DND-41 (cell line): ENCODE measurements around the gene ZNF285.

Experiments used
- ATAC-seq: fragments of 200-7000 bp; cut with Tn5 transposase; 3 replicates; pipeline ENCODE4 v1.9.1; 2021; ENCODE audit warnings: low read depth; ENCODE audit not compliant: insufficient read depth
- DNase-seq: peaks from one replicate; pipeline ENCODE4 v3.0.0-alpha.2; 2020
- H2AFZ ChIP-seq: 2 replicates; pipeline ENCODE4 v1.6.0; 2012; ENCODE audit warnings: low read depth, low read length
- H3K27ac ChIP-seq: 2 replicates; pipeline ENCODE4 v1.5.1; 2012; ENCODE audit warnings: low read length, inconsistent platforms
- H3K27me3 ChIP-seq: fragments of 200-600 bp; sonication (generic); 2 replicates; pipeline ENCODE4 v1.6.0; 2012; ENCODE audit warnings: low read length, mild to moderate bottlenecking, inconsistent platforms; ENCODE audit not compliant: insufficient read depth, poor library complexity
- H3K36me3 ChIP-seq: 2 replicates; pipeline ENCODE4 v1.5.1; 2012; ENCODE audit warnings: low read length, inconsistent platforms; ENCODE audit not compliant: insufficient read depth
- H3K4me1 ChIP-seq: 2 replicates; pipeline ENCODE4 v1.5.1; 2012; ENCODE audit warnings: mild to moderate bottlenecking, low read length; ENCODE audit not compliant: insufficient read depth
- H3K4me2 ChIP-seq: 2 replicates; pipeline ENCODE4 v1.6.0; 2012; ENCODE audit warnings: mild to moderate bottlenecking, moderate library complexity, low read length, inconsistent platforms; ENCODE audit not compliant: insufficient read depth
- H3K4me3 ChIP-seq, 2 experiments: fragments of 200-600 bp in 1 of 2; shearing (Covaris generic) in 1 of 2; 2 replicates each; pipeline ENCODE4 v1.5.1; 2012 to 2016; ENCODE audit warnings: inconsistent platforms in 2 of 2, low read length in 2 of 2, mild to moderate bottlenecking in 2 of 2, low read depth in 1 of 2, moderate library complexity in 1 of 2
- H3K79me2 ChIP-seq: 2 replicates; pipeline ENCODE4 v1.6.0; 2012; ENCODE audit warnings: low read length, inconsistent platforms; ENCODE audit not compliant: insufficient read depth
- H3K9ac ChIP-seq: 2 replicates; pipeline ENCODE4 v1.6.0; 2012; ENCODE audit warnings: low read depth, mild to moderate bottlenecking, inconsistent platforms, low read length, moderate library complexity
- H3K9me3 ChIP-seq: 2 replicates; pipeline ENCODE4 v1.5.1; 2012; ENCODE audit warnings: low read length, moderate library complexity, mild to moderate bottlenecking, inconsistent platforms; ENCODE audit not compliant: insufficient read depth, severe bottlenecking
- H4K20me1 ChIP-seq: 2 replicates; pipeline ENCODE4 v1.6.0; 2012; ENCODE audit warnings: low read length; ENCODE audit not compliant: insufficient read depth
- EZH2 ChIP-seq: IDR thresholded peaks from 3 replicates; pipeline ENCODE4 v1.6.1; 2012; ENCODE audit warnings: borderline replicate concordance, low read depth, mild to moderate bottlenecking, moderate library complexity, low read length, inconsistent platforms; ENCODE audit not compliant: severe bottlenecking
- TF ChIP-seq, protein P1 (sequence below): IDR thresholded peaks from 2 replicates; pipeline ENCODE4 v1.5.1; 2012; ENCODE audit warnings: borderline replicate concordance, low read length, moderate library complexity, mild to moderate bottlenecking; ENCODE audit not compliant: poor library complexity, severe bottlenecking; ENCODE audit errors: extremely low read depth

The ZNF285 gene

GRCh38 chr19:44356383-44357111 is 44.9 kb downstream of the ZNF285 start, which contains the start of gene ZNF112:
Gene ZNF112, minus strand, starts transcription at chr19:44356680. Its CDS starts 16,141 bp downstream, at chr19:44340539.
- no peaks in the 10 kb centered on the region for H4K20me1 ChIP-seq
- no peak within 1 kb of the TSS for H3K4me2 ChIP-seq
- ATAC-seq (no peak), DNase-seq (no peak)
- no peaks in the 10 kb centered on the region for H3K79me2 ChIP-seq
- H3K4me3 ChIP-seq = no peak within 1 kb of the TSS
- H3K4me1 ChIP-seq = no peaks in the 10 kb centered on the region
- no peaks in the 10 kb centered on the region for H3K27me3 ChIP-seq
- TF ChIP-seq, protein P1, sequence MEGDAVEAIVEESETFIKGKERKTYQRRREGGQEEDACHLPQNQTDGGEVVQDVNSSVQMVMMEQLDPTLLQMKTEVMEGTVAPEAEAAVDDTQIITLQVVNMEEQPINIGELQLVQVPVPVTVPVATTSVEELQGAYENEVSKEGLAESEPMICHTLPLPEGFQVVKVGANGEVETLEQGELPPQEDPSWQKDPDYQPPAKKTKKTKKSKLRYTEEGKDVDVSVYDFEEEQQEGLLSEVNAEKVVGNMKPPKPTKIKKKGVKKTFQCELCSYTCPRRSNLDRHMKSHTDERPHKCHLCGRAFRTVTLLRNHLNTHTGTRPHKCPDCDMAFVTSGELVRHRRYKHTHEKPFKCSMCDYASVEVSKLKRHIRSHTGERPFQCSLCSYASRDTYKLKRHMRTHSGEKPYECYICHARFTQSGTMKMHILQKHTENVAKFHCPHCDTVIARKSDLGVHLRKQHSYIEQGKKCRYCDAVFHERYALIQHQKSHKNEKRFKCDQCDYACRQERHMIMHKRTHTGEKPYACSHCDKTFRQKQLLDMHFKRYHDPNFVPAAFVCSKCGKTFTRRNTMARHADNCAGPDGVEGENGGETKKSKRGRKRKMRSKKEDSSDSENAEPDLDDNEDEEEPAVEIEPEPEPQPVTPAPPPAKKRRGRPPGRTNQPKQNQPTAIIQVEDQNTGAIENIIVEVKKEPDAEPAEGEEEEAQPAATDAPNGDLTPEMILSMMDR = no peak
- no peak for TF ChIP-seq EZH2
- no peak within 1 kb of the TSS for H3K9ac ChIP-seq
- H3K9me3 ChIP-seq = no peaks in the 10 kb centered on the region
- H2AFZ ChIP-seq = no peak within 1 kb of the TSS
- H3K36me3 ChIP-seq = no peaks in the 10 kb centered on the region
- H3K27ac ChIP-seq = no peak within 1 kb of the TSS

- H3K9me3 ChIP-seq = no peaks in the 10 kb centered on the region
- no peaks in the 10 kb centered on the region for H4K20me1 ChIP-seq
- H3K79me2 ChIP-seq = no peaks in the 10 kb centered on the region
- ATAC-seq (no peak), DNase-seq (no peak)
- no peak overlapping the region for H3K27ac ChIP-seq
- no peak overlapping the region for H3K4me2 ChIP-seq
- H3K27me3 ChIP-seq = no peaks in the 10 kb centered on the region
- H2AFZ ChIP-seq = no peak overlapping the region
- H3K4me3 ChIP-seq = no peak overlapping the region
- H3K9ac ChIP-seq = no peak overlapping the region
- no peaks in the 10 kb centered on the region for H3K4me1 ChIP-seq
- H3K36me3 ChIP-seq = no peaks in the 10 kb centered on the region
- no peak for TF ChIP-seq EZH2
- TF ChIP-seq, protein P1 = no peak
Observed at GRCh38 chr19:44346556-44346955, 54.9 kb downstream of the ZNF285 start.

- DNase-seq = no peak
- no peaks in the 10 kb centered on the region for H3K9me3 ChIP-seq
Observed at GRCh38 chr19:44345959-44346358, 55.4 kb downstream of the ZNF285 start.

More at GRCh38 chr19:44345959-44346358, 55.4 kb downstream of the ZNF285 start:
- Histone ChIP-seq H3K4me3 (no peak overlapping the region), H3K36me3 (no peaks in the 10 kb centered on the region), H3K27ac (no peak overlapping the region), H3K27me3 (no peaks in the 10 kb centered on the region), H3K4me2 (no peak overlapping the region), H3K79me2 (no peaks in the 10 kb centered on the region), H4K20me1 (no peaks in the 10 kb centered on the region), H2AFZ (no peak overlapping the region), H3K4me1 (no peaks in the 10 kb centered on the region), H3K9ac (no peak overlapping the region)
- ATAC-seq = no peak
- no peak for TF ChIP-seq EZH2
- TF ChIP-seq, protein P1 = no peak
